ENCODE results near the gene CARS1.
"Not testable (repeated sequence)": the region's sequence is repeated elsewhere in the genome, so short reads cannot be mapped to it uniquely, and the experiment has no call there.

CARS1 gene

GRCh38 chr11:3090096-3090901 lies 33.1 kb upstream of the CARS1 start:
- H3K4me3 ChIP-seq (ENCODE audit: low read depth, low read length) = no peak overlapping the region
- no peak for DNase-seq (ENCODE audit: low read depth)

DNA sequence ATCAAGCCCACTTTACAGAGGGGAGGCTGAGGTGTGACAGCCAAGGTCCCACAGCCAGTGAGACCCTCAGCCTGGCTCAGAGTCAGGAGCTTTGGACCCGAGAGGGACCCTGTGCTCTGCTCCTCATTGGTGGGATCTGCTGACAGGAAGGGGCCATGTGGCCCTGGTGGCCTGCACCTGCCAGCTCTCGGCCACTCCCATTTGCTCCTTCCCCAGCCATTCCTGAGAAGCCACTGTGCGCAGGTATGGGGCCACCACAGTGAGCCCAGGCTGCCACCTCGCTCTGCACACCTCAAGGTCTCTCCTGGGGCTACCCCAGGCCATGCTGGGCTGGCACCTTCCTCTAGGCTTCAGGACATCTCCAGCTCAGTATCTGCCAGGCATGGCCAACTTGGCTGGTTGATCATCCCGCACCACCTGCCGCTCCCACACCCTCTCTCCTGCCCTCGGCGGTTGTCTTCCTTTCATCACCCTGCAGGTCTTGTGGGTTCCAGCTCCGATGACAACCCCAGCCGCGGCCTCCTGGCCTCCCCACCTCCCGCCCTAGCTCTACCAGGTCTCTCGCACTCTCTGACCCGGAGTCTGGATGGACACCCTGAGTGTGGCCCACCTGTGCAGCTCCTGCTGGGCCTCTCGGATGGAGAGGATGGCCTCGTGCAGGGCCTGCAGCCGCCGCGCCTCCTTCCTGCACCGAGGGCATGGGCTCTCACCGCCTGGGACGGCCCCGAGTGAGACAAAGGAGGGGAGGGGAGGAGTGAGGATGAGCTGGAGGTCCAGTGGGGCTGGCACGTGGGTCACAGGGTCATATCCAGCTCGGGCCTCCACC lies 32.2 kb upstream of the CARS1 start:
- no peak overlapping the region for H3K4me3 ChIP-seq (ENCODE audit: low read depth, low read length)
- DNase-seq (ENCODE audit: low read depth) = no peak

- no peak overlapping the region for H3K4me3 ChIP-seq (ENCODE audit: low read depth, low read length)
- DNase-seq (ENCODE audit: low read depth) = no peak
These were observed 31.6 kb upstream of the CARS1 start for GRCh38 chr11:3088806-3089205.

DNA sequence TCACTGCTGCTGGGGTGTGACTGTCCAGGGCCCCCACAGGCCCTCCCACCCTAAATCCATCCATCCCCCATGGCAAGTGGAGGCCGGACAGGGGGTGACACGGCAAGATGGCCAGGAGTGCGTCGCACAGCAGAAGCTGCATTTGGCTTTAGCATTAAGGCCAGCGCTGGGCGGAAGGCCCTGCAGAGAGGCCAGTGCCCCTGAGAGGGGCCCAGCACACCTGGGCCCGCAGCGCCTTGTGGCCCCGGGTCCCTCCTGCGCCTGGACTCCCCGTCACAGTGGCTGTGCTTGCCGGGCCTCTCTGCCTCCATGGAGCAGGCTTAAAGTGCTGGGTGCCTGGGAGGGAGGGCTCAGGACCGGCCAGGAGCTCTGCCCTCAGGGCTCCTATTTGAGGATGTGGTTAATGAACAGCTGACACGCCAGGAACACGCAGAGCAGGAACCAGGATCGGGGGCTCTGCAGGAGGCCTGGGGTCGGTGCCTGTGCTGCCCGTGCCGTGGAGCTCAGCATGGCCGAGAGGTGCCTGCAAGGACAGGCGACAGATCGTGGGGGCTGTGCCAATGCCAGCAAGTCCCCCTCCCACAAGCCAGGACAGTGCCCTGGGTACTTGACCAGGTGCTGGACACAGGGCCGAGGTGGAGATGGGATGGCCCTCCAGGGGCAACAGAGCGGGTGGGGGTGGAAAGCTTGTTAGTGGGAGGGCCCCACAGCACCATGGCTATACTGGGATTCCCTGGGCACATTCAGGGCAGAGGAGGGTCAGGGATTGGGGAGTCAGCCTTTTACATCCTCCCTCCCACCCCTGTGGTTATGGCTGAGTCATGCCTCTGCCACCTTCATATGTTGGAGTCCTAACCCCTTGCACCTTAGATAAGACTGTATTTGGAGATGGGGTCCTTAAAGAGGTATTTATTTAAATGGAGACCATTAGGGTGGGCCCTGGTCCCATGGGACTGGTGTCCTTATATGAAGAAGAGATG lies 30.9 kb upstream of the CARS1 start:
- H3K4me3 ChIP-seq (ENCODE audit: low read depth, low read length) = no peak overlapping the region
- no peak for DNase-seq (ENCODE audit: low read depth)

- no peak for DNase-seq (ENCODE audit: low read depth)
These were observed 30.1 kb upstream of the CARS1 start for GRCh38 chr11:3087373-3087772.

GRCh38 chr11:3086671-3087150 lies 29.5 kb upstream of the CARS1 start:
- no peak overlapping the region for H3K4me3 ChIP-seq (ENCODE audit: low read depth, low read length)
- DNase-seq (ENCODE audit: low read depth) = no peak

More at GRCh38 chr11:3087373-3087772, 30.1 kb upstream of the CARS1 start:
- H3K4me3 ChIP-seq (ENCODE audit: low read depth, low read length) = no peak overlapping the region

- H3K4me3 ChIP-seq (ENCODE audit: low read depth, low read length) = no peak overlapping the region
- no peak for DNase-seq (ENCODE audit: low read depth)
These were observed 28.9 kb upstream of the CARS1 start for GRCh38 chr11:3086114-3086513.

- no peak overlapping the region for H3K4me3 ChIP-seq (ENCODE audit: low read depth, low read length)
- no peak for DNase-seq (ENCODE audit: low read depth)
These were observed 27.8 kb upstream of the CARS1 start for GRCh38 chr11:3085052-3085451.

- no peak overlapping the region for H3K4me3 ChIP-seq (ENCODE audit: low read depth, low read length)
- no peak for DNase-seq (ENCODE audit: low read depth)
These were observed 26.1 kb upstream of the CARS1 start for GRCh38 chr11:3083321-3083720.

- H3K4me3 ChIP-seq (ENCODE audit: low read depth, low read length) = no peak overlapping the region
- no peak for DNase-seq (ENCODE audit: low read depth)
These were observed 24.1 kb upstream of the CARS1 start for GRCh38 chr11:3081386-3081751.

- no peak overlapping the region for H3K4me3 ChIP-seq (ENCODE audit: low read depth, low read length)
- DNase-seq (ENCODE audit: low read depth) = no peak
These were observed 23.6 kb upstream of the CARS1 start for GRCh38 chr11:3080733-3081385.

DNA sequence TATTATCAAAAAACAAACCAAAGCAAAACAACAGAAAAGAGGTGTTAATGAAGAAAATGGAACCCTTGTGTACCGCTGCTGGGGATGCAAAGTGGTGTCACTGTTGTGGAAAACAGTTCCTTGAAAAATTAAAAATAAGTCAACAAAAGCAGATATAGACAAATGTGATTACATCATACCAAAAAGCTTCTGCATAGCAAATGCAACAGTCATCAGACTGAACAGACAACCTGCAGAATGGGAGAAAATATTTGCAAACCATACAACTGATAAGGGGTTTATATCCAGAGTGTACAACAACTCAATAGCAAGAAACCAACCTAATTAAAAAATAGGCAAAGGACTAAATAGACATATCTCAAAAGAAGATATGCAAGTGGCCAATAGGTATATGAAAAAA lies 22.9 kb upstream of the CARS1 start:
- DNase-seq (ENCODE audit: low read depth) = no peak
- no peak overlapping the region for H3K4me3 ChIP-seq (ENCODE audit: low read depth, low read length)

GRCh38 chr11:3077846-3078440 lies 20.7 kb upstream of the CARS1 start:
- no peak overlapping the region for H3K4me3 ChIP-seq (ENCODE audit: low read depth, low read length)
- DNase-seq (ENCODE audit: low read depth) = no peak

GRCh38 chr11:3077189-3077836 lies 20.1 kb upstream of the CARS1 start:
- DNase-seq (ENCODE audit: low read depth) = no peak
- H3K4me3 ChIP-seq (ENCODE audit: low read depth, low read length) = no peak overlapping the region

DNA sequence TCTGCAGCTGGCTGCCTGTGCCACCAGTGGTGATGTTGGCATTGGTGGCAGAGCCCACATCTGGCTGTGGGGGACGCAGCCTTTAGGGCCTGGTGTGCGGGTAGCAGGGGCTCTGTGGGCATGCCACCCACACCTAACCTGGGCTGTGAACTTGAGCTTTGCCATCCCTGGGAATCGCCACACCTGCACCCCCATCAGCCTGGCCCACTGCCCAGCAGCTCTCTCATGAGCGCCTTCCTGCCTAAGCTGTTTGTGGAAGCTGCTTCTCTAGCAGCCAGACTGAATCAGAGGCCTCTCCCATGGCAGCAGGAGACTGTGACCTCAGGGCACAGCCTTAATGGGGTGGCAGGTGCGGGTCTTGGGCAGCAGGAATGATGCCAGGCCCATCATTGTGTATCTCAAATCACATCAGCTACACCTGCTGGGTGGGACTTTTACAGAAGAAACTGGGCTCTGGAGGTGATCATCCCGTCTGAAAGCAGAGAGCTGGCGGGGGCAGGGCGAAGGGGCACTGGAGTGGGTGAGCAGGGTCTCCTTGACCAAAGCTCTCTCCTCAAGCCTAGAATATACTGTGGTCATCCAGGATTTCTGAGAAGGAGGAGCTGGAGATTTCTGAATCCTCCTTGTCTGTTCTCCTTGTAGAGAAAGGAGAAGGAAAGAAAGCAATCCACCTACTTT lies 17.8 kb upstream of the CARS1 start:
- H3K4me3 ChIP-seq (ENCODE audit: low read depth, low read length) = no peak overlapping the region
- DNase-seq (ENCODE audit: low read depth) = no peak

DNA sequence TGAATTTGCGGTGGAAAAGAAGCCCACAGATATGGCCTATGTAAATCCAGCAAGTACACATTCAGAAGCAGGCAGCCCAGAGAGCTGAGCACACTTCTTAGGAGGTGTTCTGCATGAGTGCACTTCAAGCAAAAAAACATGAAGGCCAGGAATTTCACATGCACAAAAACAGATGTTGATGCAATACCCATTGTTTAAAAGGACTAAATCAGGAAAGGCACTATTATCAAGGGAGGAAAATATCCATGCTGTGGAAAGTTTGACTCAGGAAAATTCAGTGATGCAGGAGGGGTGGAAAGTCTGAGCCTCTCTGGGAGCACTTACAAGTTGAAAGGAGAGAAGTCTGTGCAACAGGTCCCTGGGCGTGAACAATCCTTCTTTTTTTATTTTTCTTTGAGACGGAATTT lies 15.8 kb upstream of the CARS1 start:
- DNase-seq (ENCODE audit: low read depth) = no peak

DNA sequence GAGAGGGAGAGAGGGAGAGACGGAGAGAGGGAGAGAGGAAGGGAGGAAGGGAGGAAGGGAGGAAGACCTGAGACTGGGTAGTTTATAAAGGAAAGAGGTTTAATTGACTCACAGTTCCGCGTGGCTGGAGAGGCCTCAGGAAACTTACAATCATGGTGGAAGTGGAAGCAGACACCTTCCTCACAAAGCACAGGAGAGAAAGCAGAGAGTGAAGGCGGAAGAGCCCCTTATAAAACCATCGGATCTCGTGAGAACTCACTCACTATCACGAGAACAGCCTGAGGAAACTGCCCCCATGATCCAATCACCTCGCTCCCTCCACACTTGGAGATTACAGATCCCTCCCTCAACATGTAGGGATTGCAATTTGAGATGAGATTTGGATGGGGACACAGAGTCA lies 12.2 kb upstream of the CARS1 start:
- H3K4me3 ChIP-seq (ENCODE audit: low read depth, low read length) = no peak overlapping the region
- no peak for DNase-seq (ENCODE audit: low read depth)

More for the DNA sequence above, 15.8 kb upstream of the CARS1 start:
- H3K4me3 ChIP-seq (ENCODE audit: low read depth, low read length) = no peak overlapping the region

DNA sequence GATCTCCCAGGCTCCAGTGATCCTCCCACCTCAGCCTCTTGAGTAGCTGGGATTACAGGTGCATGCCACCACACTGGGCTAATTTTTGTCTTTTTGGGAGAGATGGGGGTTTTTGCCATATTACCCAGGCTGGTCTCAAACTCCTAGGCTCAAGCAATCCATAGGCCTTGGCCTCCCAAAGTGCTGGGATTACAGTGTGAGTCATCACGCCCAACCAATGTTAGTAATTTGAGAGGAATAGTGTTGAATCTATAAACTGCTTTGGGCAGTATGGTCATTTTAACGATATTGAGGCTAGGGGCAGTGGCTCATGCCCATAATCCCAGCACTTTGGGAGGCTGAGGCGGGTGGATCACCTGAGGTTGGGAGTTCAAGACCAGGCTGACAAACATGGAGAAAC lies 9.1 kb upstream of the CARS1 start:
- not testable (repeated sequence) for DNase-seq (ENCODE audit: low read depth); H3K4me3 ChIP-seq (ENCODE audit: low read depth, low read length)
